Inflammatory macrophage treated with lipopolysaccharide for 4 hours (primary cell): Measurements from ENCODE around the gene WDR4.

ENCODE experiments used
- DNase-seq: peaks from one replicate; pipeline ENCODE4 v3.0.0-alpha.2; 2020

WDR4 gene

DNA sequence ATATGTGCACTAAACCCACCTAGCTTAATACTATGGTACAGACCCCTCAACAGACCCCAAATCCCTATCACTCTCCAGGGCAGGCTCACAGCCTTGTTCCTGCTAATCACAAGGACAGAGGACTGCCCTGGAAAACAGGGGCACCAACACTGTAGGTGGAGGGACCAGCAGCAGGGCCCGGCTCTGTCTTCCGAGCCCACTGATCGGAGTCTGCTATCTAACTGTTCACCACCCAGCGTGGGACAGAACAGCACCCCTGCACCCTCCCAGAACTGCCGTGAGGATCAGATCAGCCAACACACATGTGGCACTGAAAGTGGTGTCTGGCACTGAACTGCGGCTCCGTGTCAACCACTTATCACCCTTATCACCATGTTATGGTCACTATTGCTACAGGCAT lies 6.2 kb downstream of the WDR4 start:
- no peak for DNase-seq

DNA sequence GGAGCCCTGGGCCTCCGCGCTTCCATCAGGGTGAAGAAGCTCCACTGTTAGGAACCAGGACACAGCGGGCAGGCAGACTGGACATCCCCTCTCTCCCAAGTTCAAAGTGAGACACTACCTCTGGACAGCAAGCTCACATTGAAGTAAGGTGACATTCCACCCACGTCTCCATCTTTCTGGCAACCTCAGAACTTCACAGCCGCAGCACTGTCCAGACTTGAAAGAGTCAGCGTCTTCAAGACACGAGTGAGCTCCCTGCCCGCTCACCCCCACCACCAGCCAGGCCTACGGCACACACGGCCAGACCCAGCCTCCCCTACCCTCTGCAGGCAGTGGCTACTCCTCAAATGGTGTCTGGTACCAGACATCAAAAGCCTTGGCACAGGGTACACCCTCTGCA lies 11.1 kb downstream of the WDR4 start:
- DNase-seq = no peak

DNA sequence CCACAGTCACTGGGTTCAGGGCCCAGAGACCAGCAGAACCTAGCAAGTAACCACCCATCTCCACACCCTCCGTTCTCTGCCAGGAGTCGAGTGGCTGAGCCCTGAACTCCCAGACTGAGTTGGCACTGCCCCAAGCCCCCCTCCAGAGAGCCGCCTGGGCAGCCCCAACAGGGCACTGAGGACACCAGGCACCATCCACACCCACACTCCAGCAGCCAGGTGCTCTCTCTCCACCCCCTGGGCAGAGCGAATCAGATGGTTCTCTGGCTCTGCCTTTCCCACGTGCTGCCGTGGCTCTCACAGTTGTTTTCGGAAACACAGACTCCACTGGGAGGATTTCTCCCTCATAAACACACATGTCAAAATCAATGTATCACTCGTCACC lies 13.6 kb downstream of the WDR4 start:
- no peak for DNase-seq

DNA sequence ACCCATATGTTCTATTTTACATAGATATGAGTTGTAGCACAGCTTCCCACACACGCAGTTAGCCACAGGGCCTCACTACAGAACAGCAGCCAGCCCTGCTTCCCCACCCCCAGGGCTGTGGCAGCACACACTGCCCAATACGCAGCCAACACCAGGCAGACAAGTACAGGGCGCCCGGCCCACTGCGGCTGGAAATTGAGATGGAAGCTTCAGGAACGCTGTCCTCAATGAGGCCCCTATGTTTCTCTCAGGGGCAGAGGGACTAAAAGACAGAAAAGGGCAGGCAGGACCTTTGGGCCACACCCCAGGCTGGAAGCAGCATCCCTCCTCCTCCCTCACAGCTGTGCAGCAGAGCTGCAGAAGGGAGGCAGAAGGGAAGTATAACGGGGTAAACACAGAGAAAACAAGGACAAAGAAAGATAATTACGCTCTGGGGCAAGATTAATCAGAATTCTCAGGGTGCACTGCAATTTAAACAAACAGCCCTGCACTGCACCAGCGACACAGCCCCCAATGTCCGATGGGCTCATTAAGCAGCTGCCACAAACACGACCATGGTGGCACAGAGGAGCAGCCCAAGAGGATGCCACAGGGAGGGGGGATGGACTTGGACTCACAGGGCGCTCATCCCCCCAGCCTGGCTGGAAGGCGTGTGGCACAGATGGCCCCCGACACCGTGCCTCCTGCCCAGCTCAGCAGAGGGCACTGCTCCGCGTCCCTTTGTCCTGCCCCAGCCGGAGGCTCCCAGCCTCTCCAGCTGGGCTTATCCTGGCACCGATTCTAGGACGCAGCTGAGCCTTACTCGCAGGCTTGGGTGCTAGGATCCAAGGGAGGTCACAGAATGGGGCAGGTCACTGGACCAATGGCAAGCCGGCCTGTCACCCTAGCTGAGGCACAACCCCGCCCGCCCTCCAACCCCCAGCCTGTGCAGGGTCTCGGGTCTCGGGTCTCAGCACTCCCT lies 14.2 kb downstream of the WDR4 start:
- DNase-seq = no peak

DNA sequence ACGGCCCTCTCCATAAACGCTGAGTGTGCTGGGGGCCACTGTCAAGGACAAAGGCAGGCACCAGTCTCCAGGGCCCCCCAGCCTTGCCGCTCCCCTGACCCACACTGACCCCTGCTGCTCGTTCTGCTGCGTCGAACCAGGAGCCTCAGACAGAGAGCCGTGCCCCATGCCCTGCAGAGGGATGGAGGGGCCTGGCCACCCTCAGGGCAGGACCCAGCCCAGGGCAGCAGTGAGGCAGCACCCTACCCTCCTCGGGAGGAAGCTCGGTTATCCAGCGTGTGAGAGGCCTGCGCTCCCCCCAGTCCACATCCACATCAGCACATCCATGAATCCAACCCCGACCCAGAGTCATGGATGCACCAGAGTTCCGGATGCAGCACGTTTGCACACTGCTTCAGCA lies 15.1 kb downstream of the WDR4 start:
- DNase-seq = no peak

DNA sequence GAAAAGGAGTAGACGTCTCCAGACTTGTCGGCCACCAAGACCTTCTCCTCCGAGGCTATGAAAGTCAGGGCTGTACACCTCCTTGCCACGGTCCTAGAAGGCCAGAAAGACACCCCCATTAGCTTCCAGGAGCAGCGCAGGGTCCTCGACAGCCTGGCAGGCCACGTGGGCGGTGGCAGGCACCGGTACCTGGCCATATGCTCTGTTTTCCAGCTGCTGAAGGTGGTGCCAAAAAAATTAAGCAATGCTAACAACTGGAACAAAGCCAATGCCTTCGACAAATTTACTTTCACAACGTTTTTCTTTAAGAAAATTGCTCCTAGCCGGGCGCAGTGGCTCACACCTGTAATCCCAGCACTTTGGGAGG lies 15.9 kb downstream of the WDR4 start:
- DNase-seq = no peak

DNA sequence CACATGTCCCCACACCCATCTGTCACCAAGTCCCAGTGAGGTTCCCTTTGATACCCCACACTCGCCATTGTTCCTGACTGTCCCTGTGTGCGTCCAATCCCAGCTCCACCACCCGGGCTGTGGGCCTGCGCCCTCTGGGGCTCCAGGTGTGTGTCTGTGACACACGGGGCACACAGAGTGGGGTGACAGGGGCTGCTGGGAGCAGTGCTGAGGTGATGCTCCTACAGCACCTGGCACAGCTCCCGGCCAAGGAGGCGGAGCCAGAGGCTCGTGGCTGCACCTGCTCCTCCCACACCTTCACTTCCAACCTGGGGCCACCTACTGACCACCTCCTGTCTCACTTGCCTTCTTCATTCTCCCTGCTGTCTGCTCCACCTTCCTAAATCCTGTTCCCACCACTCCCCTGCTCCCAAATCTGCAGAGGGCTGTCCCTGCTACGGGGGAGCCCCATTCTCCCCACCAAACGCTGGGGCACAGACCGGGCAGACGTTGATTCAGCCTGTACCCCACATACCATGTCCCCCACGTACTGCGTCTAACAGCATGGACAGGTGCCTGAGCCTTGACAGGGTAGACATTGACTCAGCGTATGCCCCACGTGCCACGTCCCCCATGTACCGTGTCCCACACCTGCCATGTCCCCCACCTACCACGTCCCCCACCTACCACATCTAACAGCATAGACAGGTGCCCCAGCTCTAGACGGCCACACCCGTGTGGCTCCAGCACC lies 16.4 kb downstream of the WDR4 start:
- DNase-seq = no peak

DNA sequence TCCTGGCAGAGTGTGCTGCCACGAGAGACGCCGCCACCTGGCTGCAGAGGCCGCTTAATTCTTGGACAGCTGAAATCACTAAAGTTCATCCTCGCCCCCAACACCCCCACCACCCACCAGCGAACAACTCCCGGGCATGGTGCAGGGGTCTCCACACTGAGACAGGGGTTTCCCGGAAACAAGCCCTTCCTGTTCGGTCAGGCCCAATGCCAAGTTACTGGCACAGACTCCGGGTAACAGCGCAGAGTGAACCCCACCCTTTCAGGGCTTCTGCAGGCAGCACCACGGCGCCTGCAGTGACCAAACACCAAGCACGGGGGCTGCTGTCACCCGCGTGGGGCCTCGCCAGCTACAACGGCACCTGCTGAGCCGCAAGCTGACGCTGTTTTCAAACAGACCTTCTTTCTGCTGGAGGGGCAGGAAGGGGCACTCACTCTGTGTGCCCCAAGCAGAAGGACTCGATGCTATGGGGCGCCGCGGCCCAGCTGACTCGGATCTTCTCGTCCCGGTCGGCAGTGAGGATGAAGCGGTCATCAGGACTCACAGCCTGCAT lies 17.4 kb downstream of the WDR4 start:
- DNase-seq = no peak

DNA sequence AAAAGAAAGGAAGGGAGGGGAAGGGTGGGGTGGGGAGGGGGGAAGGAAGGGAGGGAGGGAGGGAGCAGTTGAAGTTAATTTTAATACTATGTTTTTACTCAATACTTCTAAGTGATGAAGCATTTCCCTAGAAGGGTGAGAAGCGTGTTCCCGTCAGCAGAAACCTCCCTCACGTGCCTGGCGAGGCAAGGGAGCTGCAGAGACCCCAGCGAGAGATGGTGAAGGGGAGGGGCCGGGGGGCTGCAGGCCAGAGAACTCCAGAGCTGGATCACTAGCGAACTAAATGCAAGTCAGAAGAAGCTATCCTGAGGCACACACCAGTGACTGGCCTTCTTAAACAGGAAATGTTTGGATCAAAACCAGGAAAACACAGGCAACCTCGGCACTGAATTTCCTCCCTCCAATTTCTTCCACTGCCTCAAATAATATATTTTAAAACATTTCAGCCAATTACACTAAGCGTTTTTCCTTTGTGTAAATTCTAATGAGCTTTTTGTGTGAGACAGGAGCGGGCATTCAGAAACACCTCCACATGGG lies 18.0 kb downstream of the WDR4 start:
- no peak for DNase-seq

DNA sequence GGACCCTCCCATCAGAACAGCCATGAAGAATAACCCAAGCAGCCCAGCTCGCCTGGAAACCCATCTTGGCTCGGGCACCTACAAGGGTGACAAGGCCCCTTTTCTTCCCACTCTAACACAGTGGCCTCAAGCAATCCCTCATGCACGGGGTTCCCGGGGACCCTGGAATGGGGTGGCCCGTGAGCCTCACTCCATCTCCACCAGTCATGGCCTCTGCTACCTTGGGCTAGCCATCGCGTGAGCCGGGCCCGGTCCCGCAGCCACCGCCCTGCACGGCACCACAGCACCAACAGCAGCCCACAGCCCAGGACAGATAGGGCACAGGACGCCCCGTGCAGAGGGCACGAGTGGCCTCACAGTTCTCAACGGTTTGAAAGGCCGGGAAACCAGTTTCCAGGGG lies 19.0 kb downstream of the WDR4 start:
- DNase-seq = no peak

DNA sequence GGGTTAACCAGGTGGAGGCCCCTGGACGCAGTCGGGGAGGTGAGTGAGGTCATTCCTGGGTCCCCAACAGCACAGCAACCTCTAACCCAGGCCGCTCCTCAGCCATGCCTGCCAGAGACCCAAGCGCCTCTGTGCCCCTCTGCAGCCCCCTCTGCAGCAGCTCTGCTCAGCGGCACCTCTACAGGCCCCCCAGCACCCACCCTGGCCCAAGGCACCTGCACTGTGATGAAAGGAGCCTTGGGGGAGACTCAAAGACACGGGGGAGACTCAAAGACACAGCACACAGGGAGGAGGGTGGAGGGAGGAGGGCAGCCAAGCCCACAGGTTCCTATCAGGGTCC lies 19.5 kb downstream of the WDR4 start:
- DNase-seq = no peak

DNA sequence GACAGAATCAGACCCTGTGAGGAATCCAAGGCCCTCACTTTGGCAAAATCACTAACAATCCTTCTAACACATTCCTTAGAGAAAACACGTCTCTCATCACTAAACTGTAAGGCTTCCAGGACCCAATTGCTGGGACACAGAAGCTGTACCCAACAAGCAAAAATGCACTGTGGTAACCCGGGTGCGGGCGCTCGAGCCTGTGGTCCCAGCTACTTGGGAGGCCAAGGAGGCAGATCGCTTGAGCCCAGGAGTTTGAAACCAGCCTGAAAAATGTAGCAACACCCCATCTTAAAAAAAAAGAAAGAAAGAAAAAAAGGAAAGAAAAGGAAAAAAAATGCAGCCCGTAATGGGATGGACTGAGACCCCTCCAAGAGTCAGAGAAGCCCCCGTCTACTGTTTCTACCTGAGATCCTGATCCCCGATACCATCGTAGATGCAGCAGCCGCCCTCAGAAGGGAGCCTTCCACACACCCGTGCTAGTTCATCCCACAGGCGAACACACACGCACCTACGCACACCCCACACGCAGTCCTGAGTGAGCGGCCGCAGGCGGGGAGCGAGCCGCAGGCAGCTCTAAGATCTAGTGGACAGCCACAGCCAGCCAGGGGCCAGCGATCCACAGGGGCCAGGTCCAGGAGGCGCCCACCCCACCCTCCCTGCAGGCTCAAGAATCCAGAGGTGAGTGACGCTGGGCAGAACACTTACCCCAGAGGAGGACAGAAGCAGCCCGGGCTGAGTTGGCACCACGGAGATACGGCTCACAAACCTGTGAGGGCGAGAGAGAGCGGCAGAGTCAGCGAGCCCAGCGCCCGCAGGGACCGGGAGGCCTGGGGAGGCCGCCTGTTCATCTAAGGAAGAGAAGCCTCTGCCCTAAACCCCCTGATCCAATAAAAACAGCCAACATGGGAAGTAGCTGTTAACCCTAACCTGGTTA lies 20.1 kb downstream of the WDR4 start:
- DNase-seq = no peak

DNA sequence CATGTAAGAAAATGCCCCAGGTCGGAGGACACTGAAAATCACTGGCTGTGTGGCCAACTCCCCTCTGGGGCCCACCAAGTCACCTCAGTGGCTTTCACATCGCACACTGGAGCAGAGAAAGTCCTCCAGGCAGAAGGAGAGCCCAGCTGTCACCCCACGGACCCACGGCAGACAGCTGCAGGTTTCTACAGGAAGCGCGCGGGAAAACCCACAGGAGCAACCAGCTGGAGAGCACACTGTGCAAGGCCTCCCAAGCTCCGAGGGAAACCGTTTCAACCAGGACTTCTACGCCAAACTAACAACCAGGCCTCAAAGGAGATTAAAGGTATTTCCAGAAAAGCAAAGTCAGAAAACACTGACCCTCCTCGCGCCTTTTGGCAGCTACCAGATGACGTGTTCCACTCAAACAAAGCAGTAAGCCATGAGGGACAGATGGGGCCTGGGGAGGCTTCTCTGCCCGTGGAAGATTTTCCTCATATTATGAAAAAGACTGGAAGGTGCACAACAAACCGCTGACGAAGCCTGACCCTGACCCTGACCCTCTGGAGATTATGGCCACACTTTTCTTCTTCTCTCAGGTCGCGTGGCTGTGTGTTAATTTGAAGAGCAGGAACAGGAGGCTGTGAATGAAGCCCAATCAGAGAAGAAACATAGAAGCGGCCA lies 21.0 kb downstream of the WDR4 start:
- no peak for DNase-seq

DNA sequence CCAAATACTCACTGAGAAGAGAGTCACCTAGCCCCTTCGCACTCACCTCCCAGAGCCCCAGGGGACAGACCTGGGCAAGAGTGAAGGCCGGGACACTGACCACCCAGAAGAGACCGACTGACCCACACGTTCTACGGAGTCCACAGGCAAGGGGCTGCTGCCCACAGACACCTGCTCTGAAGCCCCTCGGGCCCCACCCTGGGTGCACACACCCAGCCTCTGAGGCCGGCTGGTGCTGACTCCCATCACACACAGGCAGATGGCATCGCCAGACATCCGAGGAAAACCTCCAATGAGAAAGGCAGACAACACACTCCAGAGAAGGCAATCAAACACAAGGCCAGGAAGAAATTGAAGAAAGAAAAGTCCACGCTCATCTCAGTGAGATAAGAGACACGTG lies 22.1 kb downstream of the WDR4 start:
- no peak for DNase-seq

DNA sequence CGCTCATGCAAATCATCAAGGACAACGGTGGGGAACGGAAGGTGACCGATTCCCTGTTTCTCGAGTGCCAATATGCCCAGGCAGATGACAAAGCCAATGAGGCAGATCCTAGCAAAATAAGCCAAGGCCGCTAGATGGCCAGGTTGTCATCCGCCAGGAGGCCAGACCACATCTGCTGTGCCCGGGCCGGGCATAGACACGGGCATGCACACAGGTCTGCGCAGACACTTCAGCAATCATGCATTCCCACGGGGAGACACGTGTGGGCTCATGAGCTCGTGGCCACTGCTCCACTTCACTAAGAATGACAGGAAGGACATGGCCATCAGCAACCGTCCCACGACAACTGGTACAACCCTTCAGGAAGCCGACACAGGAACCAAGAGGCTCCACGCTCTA lies 23.4 kb downstream of the WDR4 start:
- no peak for DNase-seq

DNA sequence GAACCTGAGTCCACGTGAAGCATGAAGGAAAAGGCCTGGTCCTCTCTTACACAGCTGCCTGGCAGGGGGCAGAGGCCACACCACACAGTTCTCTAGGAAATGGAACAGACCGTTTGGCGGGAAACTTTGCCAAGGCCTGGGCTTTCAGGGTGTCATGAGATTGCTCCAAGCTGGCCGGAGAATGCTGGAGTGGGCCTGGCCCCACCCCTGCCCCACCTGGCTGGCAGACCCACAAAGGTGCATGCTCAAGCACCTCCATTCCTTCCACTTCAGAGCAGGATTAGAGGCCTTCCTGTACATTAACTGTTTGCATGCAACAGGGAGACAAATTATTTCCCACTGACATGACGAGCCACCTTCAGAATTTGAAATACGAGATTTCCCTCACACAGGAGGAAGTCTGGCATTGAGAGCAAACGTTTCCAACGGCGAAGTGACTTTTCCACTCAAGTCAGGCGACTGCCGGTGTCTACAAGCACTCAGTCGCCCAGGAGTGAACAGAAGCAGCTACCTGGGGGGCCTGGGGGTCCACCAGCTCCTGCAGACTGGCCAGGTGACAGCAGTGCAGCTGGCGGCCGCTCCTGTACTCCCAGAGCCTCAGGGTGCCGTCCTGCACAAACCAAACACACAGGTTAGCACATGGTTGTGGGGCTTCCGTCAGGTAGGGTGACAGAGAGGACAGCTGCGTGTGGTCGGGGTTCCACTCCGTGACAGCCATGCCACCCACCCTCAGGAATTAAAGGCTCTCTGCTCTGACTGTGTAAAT lies 24.0 kb downstream of the WDR4 start:
- DNase-seq = no peak

DNA sequence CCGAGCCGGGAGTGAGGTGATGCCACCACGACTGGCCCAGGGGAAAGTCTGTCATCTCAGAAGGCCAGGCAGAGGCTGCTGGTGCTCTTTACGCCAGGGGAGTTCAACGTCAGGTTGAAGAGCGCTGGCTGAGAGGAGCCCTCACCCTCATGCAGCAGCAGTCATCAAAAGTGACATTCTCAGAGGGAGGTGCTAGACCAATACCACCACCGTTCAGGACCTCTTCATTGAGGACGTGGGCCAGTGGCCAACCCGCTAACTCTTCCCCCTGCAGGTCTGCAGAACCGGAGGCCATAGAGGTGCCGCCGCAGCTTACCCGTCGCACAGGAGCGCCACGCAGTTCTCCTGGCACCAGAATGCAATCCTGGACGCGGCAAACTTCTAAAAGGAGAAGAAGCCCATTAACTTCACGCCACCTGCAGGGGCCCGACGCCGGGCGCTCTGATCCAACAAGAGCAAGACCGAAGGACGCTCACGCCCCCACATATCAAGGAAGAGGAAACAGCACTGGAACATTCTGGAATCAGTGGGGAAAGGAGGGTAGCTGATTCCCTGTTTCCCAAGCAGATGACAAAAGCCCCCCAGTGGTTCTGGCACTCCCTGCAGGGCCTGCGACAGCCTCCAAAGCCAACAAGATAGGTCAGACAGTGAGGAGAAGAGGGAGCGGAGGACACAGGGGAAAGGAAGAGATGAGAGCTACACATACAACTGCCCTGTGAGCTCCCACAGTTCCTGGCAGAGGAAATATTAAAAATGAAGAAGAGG lies 24.9 kb downstream of the WDR4 start:
- DNase-seq = no peak

DNA sequence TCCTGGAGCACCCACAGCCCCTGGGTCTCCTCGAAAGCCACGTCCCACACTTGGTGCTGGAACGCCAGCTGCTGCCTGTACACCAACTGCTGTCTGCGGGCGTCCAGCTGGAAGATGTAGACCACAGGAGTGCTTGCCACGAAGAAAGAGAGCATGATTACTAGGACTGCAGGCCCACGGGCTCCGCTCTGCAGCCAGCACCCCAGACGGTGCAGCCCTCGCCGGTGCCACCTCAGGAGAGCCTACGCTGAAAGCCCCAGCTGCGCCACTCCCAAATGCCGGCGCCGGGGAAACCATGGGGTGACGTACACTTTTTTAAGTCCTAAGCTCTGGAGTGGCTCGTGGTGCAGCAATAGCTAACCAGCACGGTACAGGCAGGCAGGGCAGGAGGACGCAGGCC lies 25.7 kb downstream of the WDR4 start:
- no peak for DNase-seq

DNA sequence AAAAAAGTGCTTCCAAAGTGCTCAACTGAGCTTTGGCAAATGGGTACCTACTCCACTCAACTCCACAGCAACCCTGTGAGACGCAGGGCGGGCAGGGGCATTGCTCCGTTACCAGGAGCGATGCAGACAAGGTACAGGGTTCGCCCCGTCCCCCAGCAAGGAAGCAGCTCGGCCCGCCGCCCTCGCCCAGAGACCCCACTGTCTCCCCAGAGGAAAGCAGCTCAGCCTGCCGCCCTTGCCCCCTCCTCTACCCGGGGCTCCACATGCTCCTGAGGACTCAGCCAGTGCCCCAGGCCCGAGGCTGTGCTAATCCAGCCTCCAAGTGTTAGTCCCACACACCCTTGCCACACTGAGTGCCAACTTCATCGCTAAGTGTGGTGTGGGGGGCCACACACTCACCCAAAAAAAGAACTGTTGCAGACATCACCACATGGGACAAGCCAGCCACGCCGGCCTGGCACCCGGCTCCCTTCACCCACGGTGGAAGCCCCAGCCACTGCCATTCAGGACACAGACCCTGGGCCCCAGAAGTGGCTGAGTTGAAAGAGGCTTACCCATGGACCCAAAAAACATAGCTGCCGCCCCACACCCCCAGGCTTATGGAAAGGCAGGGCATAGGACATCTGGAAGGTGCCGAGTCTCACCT lies 26.3 kb downstream of the WDR4 start:
- no peak for DNase-seq
